HG02938 (cell line): Measurements from ENCODE around the gene NRG3.

Experiments
- ATAC-seq: cut with Tn5 transposase; IDR thresholded peaks from one replicate; pipeline ENCODE4 v1.9.1; 2021; ENCODE audit warnings: mild to moderate bottlenecking, moderate library complexity; ENCODE audit not compliant: unreplicated experiment

The NRG3 gene

GRCh38 chr10:82453678-82454293, 578.8 kb downstream of the NRG3 start:
- no peak for ATAC-seq

- no peak for ATAC-seq
These were observed 588.0 kb downstream of the NRG3 start for GRCh38 chr10:82462910-82463551.

- ATAC-seq = no peak
These were observed 588.6 kb downstream of the NRG3 start for GRCh38 chr10:82463614-82464013.

GRCh38 chr10:82464191-82464818, 589.3 kb downstream of the NRG3 start:
- no peak for ATAC-seq

- no peak for ATAC-seq
These were observed 590.0 kb downstream of the NRG3 start for GRCh38 chr10:82464966-82465365.

GRCh38 chr10:82468453-82468852, 593.5 kb downstream of the NRG3 start:
- no peak for ATAC-seq

- ATAC-seq = no peak
These were observed 597.7 kb downstream of the NRG3 start for GRCh38 chr10:82472406-82473335.

- no peak for ATAC-seq
These were observed 602.8 kb downstream of the NRG3 start for GRCh38 chr10:82477776-82478175.

- no peak for ATAC-seq
These were observed 617.7 kb downstream of the NRG3 start for GRCh38 chr10:82492647-82493046.

GRCh38 chr10:82496114-82496513, 621.1 kb downstream of the NRG3 start:
- ATAC-seq = no peak

- ATAC-seq = no peak
These were observed 622.4 kb downstream of the NRG3 start for GRCh38 chr10:82497439-82497838.

- no peak for ATAC-seq
These were observed 624.0 kb downstream of the NRG3 start for GRCh38 chr10:82498976-82499375.

GRCh38 chr10:82505009-82505408, 630.0 kb downstream of the NRG3 start:
- ATAC-seq = no peak

- no peak for ATAC-seq
These were observed 631.8 kb downstream of the NRG3 start for GRCh38 chr10:82506680-82507376.

- no peak for ATAC-seq
These were observed 640.3 kb downstream of the NRG3 start for GRCh38 chr10:82515256-82515655.

- ATAC-seq = no peak
These were observed 654.1 kb downstream of the NRG3 start for GRCh38 chr10:82529062-82529461.

GRCh38 chr10:82535457-82535856, 660.5 kb downstream of the NRG3 start:
- no peak for ATAC-seq

GRCh38 chr10:82536668-82537067, 661.7 kb downstream of the NRG3 start:
- no peak for ATAC-seq

GRCh38 chr10:82538272-82538671, 663.3 kb downstream of the NRG3 start:
- ATAC-seq = no peak

GRCh38 chr10:82543631-82544030, 668.6 kb downstream of the NRG3 start:
- no peak for ATAC-seq

GRCh38 chr10:82544377-82544776, 669.4 kb downstream of the NRG3 start:
- ATAC-seq = no peak
